GM19099 (cell line): ENCODE data around the gene SHROOM4.

Experiments
- POLR2A ChIP-seq: IDR thresholded peaks from 3 replicates; pipeline ENCODE4 v1.6.1; 2011; ENCODE audit warnings: low read depth; ENCODE audit not compliant: insufficient read length; ENCODE audit errors: extremely low read depth

The SHROOM4 gene

GRCh38 chrX:50680990-50681389 is 133.0 kb downstream of the SHROOM4 start:
- TF ChIP-seq POLR2A, result no peak

GRCh38 chrX:50677789-50678188 is 136.2 kb downstream of the SHROOM4 start:
- TF ChIP-seq POLR2A, result no peak

- TF ChIP-seq POLR2A, result no peak
Measured at GRCh38 chrX:50671661-50672060, 142.3 kb downstream of the SHROOM4 start.

- no peak for TF ChIP-seq POLR2A
Measured at GRCh38 chrX:50668860-50669259, 145.1 kb downstream of the SHROOM4 start.

GRCh38 chrX:50648156-50648555 is 165.8 kb downstream of the SHROOM4 start:
- TF ChIP-seq POLR2A, result no peak

- TF ChIP-seq POLR2A, result no peak
Measured at GRCh38 chrX:50644496-50644895, 169.5 kb downstream of the SHROOM4 start.

GRCh38 chrX:50643525-50644137 is 170.4 kb downstream of the SHROOM4 start:
- no peak for TF ChIP-seq POLR2A

- TF ChIP-seq POLR2A, result no peak
Measured at GRCh38 chrX:50638123-50638522, 175.9 kb downstream of the SHROOM4 start.

- TF ChIP-seq POLR2A, result no peak
Measured at GRCh38 chrX:50635817-50636365, 178.1 kb downstream of the SHROOM4 start.

- no peak for TF ChIP-seq POLR2A
Measured at GRCh38 chrX:50635162-50635561, 178.8 kb downstream of the SHROOM4 start.

GRCh38 chrX:50629774-50630173 is 184.2 kb downstream of the SHROOM4 start:
- no peak for TF ChIP-seq POLR2A

- no peak for TF ChIP-seq POLR2A
Measured at GRCh38 chrX:50627696-50628095, 186.3 kb downstream of the SHROOM4 start.

GRCh38 chrX:50626432-50626831 is 187.6 kb downstream of the SHROOM4 start:
- TF ChIP-seq POLR2A, result no peak

- TF ChIP-seq POLR2A, result no peak
Measured at GRCh38 chrX:50622751-50623150, 191.2 kb downstream of the SHROOM4 start.

- no peak for TF ChIP-seq POLR2A
Measured at GRCh38 chrX:50618788-50619558, 195.0 kb downstream of the SHROOM4 start.

GRCh38 chrX:50617183-50617582 is 196.8 kb downstream of the SHROOM4 start:
- no peak for TF ChIP-seq POLR2A
